Panc1 (cell line): ENCODE measurements around the gene PSMA5. TPM values are rescaled to one million over a fixed set of nuclear protein-coding genes. Genes with fewer than 3 reads are reported as not detected.

Experiments used
- ATAC-seq: fragments of 200-7000 bp; cut with Tn5 transposase; 2 replicates; pipeline ENCODE4 v1.9.1; 2020; ENCODE audit warnings: mild to moderate bottlenecking, moderate library complexity
- BruUV-seq: library from RNA; stranded (reverse); fragments of 400-500 nt; replicated peaks from 2 replicates; lab custom pipeline; 2021; lab: Mats Ljungman, UMichigan
- CTCF ChIA-PET: fragments of 300-600 bp; sonication (Branson Sonifier 250); formaldehyde crosslinking; loops from one replicate; lab custom pipeline; 2022; ENCODE audit warnings: antibody characterized with exemption; lab: Charles Lee
- POLR2A ChIA-PET: fragments of 300-600 bp; sonication (Branson Sonifier 250); formaldehyde crosslinking; loops from one replicate; lab custom pipeline; 2022; ENCODE audit warnings: antibody characterized with exemption; lab: Charles Lee
- DNase-seq: peaks from one replicate; pipeline ENCODE4 v3.0.0-alpha.2; 2010; ENCODE audit warnings: low read depth, low spot score
- H3K27ac ChIP-seq: 2 replicates; pipeline ENCODE4 v1.5.1; 2011; ENCODE audit warnings: mild to moderate bottlenecking, low read length, inconsistent platforms
- H3K27me3 ChIP-seq: fragments of 200-500 bp; sonication (Bioruptor generic); 2 replicates; pipeline ENCODE4 v1.6.0; 2014; ENCODE audit warnings: low read length, inconsistent platforms; ENCODE audit not compliant: control insufficient read depth, insufficient read depth
- H3K36me3 ChIP-seq: fragments of 200-500 bp; sonication (Bioruptor generic); 2 replicates; pipeline ENCODE4 v1.5.1; 2014; ENCODE audit warnings: inconsistent platforms, mild to moderate bottlenecking, low read length, moderate library complexity; ENCODE audit not compliant: control insufficient read depth, insufficient read depth
- H3K4me1 ChIP-seq: 2 replicates; pipeline ENCODE4 v1.5.1; 2011; ENCODE audit warnings: inconsistent platforms, mild to moderate bottlenecking, low read length, moderate library complexity; ENCODE audit not compliant: control insufficient read depth, insufficient read depth
- H3K4me3 ChIP-seq, 2 experiments: 2 replicates each; pipeline ENCODE4 v1.5.1; 2011 to 2012; ENCODE audit warnings: low read depth in 2 of 2, low read length in 2 of 2, mild to moderate bottlenecking in 2 of 2, inconsistent platforms in 1 of 2, moderate library complexity in 1 of 2
- H3K9me3 ChIP-seq: fragments of 200-500 bp; sonication (Bioruptor generic); 2 replicates; pipeline ENCODE4 v1.5.1; 2014; ENCODE audit warnings: low read depth, mild to moderate bottlenecking, inconsistent platforms, low read length, moderate library complexity; ENCODE audit not compliant: control insufficient read depth, insufficient read depth
- POLR2AphosphoS5 ChIP-seq: IDR thresholded peaks from 2 replicates; pipeline ENCODE4 v1.6.1; 2012; ENCODE audit warnings: mild to moderate bottlenecking, low read depth, low read length, moderate library complexity
- REST ChIP-seq, 2 experiments: IDR thresholded peaks; 2 replicates each; pipeline ENCODE4 v1.6.1; 2011 to 2012; ENCODE audit warnings: low read depth in 2 of 2, control low read depth in 1 of 2, low read length in 1 of 2, mild to moderate bottlenecking in 1 of 2, moderate library complexity in 1 of 2; ENCODE audit not compliant: insufficient read depth in 1 of 2
- SIN3A ChIP-seq: IDR thresholded peaks from 2 replicates; pipeline ENCODE4 v1.6.1; 2012; ENCODE audit warnings: low read depth, mild to moderate bottlenecking, low read length, moderate library complexity, borderline replicate concordance; ENCODE audit not compliant: insufficient read depth
- TCF7L2 ChIP-seq: IDR thresholded peaks from 2 replicates; pipeline ENCODE4 v1.6.1; 2011; ENCODE audit warnings: mild to moderate bottlenecking, low read depth, low read length, inconsistent platforms
- in situ Hi-C: cut with HindIII; loops from 2 replicates; pipeline ENCODE4 v1.10.0; 2016; ENCODE audit warnings: low sequenced_read_pairs, low pct_unique_long_range_greater_than_20kb
- intact Hi-C: fragments of 100-400 bp; cut with micrococcal nuclease; formaldehyde crosslinking; loops from one replicate; pipeline ENCODE4 v1.10.0; 2022; ENCODE audit not compliant: unreplicated experiment
- total RNA-seq: library from RNA; stranded (reverse); gene quantifications from one replicate; pipeline ENCODE4 v1.2.1, GENCODE V29; 2021; ENCODE audit not compliant: unreplicated experiment
- TF ChIP-seq, protein P1 (sequence below): fragments of 450-650 bp; IDR thresholded peaks from 2 replicates; pipeline ENCODE4 v1.5.1; 2017; ENCODE audit warnings: mild to moderate bottlenecking

Gene PSMA5
- total RNA-seq, 1 experiment from 2014 or later = 118 TPM

DNA sequence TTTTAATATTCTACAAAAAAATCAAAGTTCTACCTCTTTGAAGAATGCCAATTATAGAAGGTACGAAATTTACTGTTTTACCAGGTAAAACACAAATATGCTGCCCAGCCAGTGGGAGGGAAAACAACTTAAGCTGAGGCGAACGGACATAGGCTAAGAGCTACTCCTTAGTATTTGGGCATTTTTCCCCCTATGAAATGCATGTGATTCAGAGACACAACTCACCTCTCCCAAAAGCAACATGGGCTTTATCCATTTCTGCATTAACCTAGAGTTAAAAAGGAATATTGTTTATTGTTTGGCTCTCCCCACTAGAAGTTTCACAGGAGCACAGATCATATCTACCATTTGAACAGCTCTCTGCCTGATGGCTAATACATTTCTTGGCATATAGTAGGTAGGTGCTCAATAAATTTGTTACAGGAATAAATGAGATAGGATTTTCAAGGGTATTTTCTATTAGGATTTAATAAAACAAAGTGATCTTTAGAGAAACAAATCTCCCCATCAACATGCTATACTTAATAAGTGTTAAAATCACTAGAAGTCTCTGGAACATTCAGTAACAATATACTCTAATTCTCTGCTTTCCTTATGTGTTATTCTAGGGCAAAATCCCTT is 26.1 kb downstream of the PSMA5 start:
- CTCF ChIA-PET = no interaction called here
- POLR2A ChIA-PET = no interaction called here
- no peak for DNase-seq
- intact Hi-C loops (no loop called here), in situ Hi-C loops (no loop called here)
- Histone ChIP-seq H3K27me3 (no peaks in the 10 kb centered on the region), H3K36me3 (peaks cover 14% of the 10 kb centered on the region), H3K9me3 (no peaks in the 10 kb centered on the region), H3K4me1 (peaks cover 11% of the 10 kb centered on the region), H3K27ac (no peak overlapping the region), H3K4me3 (no peak overlapping the region)
- TF ChIP-seq REST (IDR thresholded peaks at IDR 0.05; ENCODE audit: insufficient read depth in 1 of 2, low read depth in 2 of 2, low read length in 1 of 2) = no peak
- TF ChIP-seq TCF7L2 = no peak
- TF ChIP-seq SIN3A = no peak
- TF ChIP-seq POLR2AphosphoS5 = no peak
- TF ChIP-seq, protein P1, sequence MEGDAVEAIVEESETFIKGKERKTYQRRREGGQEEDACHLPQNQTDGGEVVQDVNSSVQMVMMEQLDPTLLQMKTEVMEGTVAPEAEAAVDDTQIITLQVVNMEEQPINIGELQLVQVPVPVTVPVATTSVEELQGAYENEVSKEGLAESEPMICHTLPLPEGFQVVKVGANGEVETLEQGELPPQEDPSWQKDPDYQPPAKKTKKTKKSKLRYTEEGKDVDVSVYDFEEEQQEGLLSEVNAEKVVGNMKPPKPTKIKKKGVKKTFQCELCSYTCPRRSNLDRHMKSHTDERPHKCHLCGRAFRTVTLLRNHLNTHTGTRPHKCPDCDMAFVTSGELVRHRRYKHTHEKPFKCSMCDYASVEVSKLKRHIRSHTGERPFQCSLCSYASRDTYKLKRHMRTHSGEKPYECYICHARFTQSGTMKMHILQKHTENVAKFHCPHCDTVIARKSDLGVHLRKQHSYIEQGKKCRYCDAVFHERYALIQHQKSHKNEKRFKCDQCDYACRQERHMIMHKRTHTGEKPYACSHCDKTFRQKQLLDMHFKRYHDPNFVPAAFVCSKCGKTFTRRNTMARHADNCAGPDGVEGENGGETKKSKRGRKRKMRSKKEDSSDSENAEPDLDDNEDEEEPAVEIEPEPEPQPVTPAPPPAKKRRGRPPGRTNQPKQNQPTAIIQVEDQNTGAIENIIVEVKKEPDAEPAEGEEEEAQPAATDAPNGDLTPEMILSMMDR = no peak
- no peak for ATAC-seq
- no TSS peak for BruUV-seq

DNA sequence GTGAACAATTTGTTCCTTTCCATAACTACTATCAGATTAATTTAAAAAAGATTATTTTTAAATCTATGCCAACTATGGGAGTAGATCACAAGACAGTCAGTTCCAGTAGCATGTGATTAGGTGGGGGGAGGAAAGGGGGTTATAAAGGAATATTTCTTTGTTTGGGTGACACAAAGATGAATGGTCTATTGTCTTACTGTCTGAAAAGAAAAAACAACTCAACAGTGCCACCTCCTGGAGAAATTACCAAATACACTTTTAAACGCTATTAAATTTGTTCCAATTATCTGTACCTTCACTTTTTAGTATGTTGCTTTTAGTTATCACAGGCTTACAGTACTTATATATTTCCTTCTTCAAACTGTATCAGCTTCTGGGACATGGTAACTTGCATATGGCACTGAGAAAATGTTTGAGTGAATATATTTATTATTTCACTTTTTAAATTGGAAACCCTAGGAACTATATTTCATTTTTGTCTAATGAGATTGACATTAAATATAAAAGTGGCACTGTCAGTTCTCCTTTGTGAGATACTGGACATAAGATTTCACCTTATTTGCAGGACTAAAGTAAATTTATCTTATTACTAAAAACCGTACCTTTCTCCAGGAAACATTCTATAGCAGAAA is 26.8 kb downstream of the PSMA5 start:
- in situ Hi-C loops = no loop called here
- no peak overlapping the region for H3K27ac ChIP-seq
- BruUV-seq = no TSS peak
- ChIA-PET POLR2A (no interaction called here), CTCF (interaction anchor here (0.6 to 1.3 kb wide), 3 partner anchors 95 to 135 kb away, joined by 4 to 6 read pairs (median 5); partner anchors contain the start of gene CYB561D1)
- H3K4me3 ChIP-seq = no peak overlapping the region
- no peaks in the 10 kb centered on the region for H3K9me3 ChIP-seq
- TF ChIP-seq SIN3A = no peak
- TF ChIP-seq, protein P1 = peak; percentile 45; the same call in 1 of the 2 replicates
- TF ChIP-seq TCF7L2 = no peak
- ATAC-seq = no peak
- peaks cover 11% of the 10 kb centered on the region for H3K4me1 ChIP-seq
- H3K36me3 ChIP-seq = peaks cover 11% of the 10 kb centered on the region
- intact Hi-C loops = loop anchor here (1.0 to 5.0 kb wide), 2 partner anchors 122 to 137 kb away; no protein-coding TSS in a partner anchor
- no peaks in the 10 kb centered on the region for H3K27me3 ChIP-seq
- DNase-seq = peak; percentile 50
